K562 (cell line): ENCODE measurements around the gene SOCS7. TPM values are rescaled to one million over a fixed set of nuclear protein-coding genes. Genes with fewer than 3 reads are reported as not detected.

ENCODE experiments used
- DMBX1 ChIP-seq: fragments of 250-450 bp; sonication (Bioruptor Pico); IDR thresholded peaks from 2 replicates; pipeline ENCODE4 v1.8.0; 2022; ENCODE audit warnings: inconsistent platforms, mild to moderate bottlenecking, moderate library complexity, borderline replicate concordance
- E2F3 ChIP-seq: fragments of 250-450 bp; sonication (Bioruptor Pico); IDR thresholded peaks from 2 replicates; pipeline ENCODE4 v1.4.0; 2020; ENCODE audit warnings: mild to moderate bottlenecking
- JUND ChIP-seq, 2 experiments: IDR thresholded peaks; 2 replicates in 1 of 2; 3 replicates in 1 of 2; pipeline ENCODE4 v1.6.1; 2011; ENCODE audit warnings: borderline replicate concordance in 2 of 2, low read depth in 2 of 2, low read length in 2 of 2, improper control_type of control experiment in 1 of 2, missing biosample characterization in 1 of 2, missing genetic modification characterization in 1 of 2, missing genetic modification reagents in 1 of 2
- LEF1 ChIP-seq: fragments of 450-650 bp; IDR thresholded peaks from 2 replicates; pipeline ENCODE4 v1.6.1; 2016; ENCODE audit warnings: mild to moderate bottlenecking
- MED1 ChIP-seq: sonication (generic); formaldehyde crosslinking; IDR thresholded peaks from 2 replicates; pipeline ENCODE4 v1.8.1; 2023; ENCODE audit warnings: missing genetic modification reagents, borderline replicate concordance
- SNIP1 ChIP-seq: fragments of 450-650 bp; IDR thresholded peaks from 2 replicates; pipeline ENCODE4 v1.7.1; 2017; ENCODE audit warnings: low read depth, mild to moderate bottlenecking
- SRSF7 ChIP-seq: fragments of 200-400 bp; formaldehyde crosslinking; optimal IDR thresholded peaks from 2 replicates; pipeline ENCODE3; 2017; ENCODE audit warnings: mild to moderate bottlenecking, low read depth, low read length
- polyA plus RNA-seq, 8 experiments: library from polyadenylated mRNA; depleted of rRNA in 4 of 8; stranded (reverse) in 5 of 8; unstranded in 3 of 8; fragments of >200 nt; fragmentation: Nextera tagmentation in 2 of 8; fragmentation: Illumina TruSeq in 1 of 8; extraction: Ambion mirVana in 2 of 8; extraction: Trizol in 1 of 8; gene quantifications; 2 replicates each; pipeline versions ENCODE4 v1.2.1 to v1.2.3, GENCODE V29; 2011 to 2014; ENCODE audit warnings: inconsistent platforms in 1 of 8, missing spikeins in 1 of 8
- total RNA-seq, 7 experiments: library from RNA; depleted of rRNA in 6 of 7; stranded (reverse); fragments of >200 nt in 6 of 7; fragmentation: Illumina TruSeq in 2 of 7; extraction: Trizol in 2 of 7; gene quantifications; 2 replicates each; pipeline versions ENCODE4 v1.2.1 to v1.2.3, GENCODE V29; 2011 to 2021; ENCODE audit warnings: low replicate concordance in 1 of 7
- TF ChIP-seq, protein P1 (sequence below), 3 experiments: fragments of 200-800 bp in 1 of 3; sonication (Bioruptor generic) in 1 of 3; sonication (generic) in 1 of 3; formaldehyde crosslinking in 1 of 3; IDR thresholded peaks; 2 replicates each; pipeline versions ENCODE4 v1.6.1 to v1.8.0; 2016 to 2022; ENCODE audit warnings: mild to moderate bottlenecking in 2 of 3, missing compliant biosample characterization in 2 of 3, missing genetic modification characterization in 2 of 3, missing genetic modification reagents in 1 of 3
- TF ChIP-seq, protein P2 (sequence below): fragments of 450-650 bp; IDR thresholded peaks from one replicate; pipeline ENCODE4 v1.6.1; 2018; ENCODE audit warnings: mild to moderate bottlenecking, moderate library complexity; ENCODE audit not compliant: partially characterized antibody

Gene SOCS7
- total and polyA plus RNA-seq, 9 of the 15 experiments (the other 6 are each of a cell fraction or from before 2014, with no cell fraction given): 0.94 to 14.5 (median 8.2) TPM

DNA sequence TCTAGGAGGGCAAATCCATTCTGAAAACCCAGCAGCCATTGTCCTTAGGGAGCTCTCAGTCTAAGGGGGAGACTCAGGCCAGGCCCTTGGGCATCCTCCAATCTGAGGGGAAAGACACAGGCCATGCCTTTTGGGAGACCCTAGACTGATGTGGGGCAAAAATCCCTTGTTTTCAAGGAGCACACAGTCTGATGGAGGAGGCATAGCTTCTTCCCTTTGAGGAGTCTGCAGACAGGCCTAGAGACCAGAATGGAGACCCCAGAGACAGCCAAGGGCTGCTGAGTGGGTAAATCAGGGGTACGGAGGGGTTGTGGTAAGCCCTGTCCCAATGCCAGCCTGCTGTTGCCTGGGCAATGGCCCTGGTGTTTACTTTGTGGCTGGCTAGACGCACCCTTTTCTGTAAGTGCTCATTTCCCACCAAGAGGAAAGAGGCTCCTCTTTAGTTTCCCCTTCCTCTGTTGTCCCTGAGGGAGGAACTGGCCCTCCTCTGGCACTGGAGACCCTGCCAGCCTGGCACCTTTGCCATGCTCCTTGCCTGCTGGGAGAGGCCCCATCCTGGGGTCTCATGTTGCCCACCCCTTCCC, 96.0 kb downstream of the SOCS7 start (continued):
- TF ChIP-seq JUND (IDR thresholded peaks at IDR 0.05; ENCODE audit: borderline replicate concordance, low read depth, low read length) (no peak), JUND (tag; IDR thresholded peaks at IDR 0.05; ENCODE audit: borderline replicate concordance, low read depth, low read length) (no peak), SNIP1 (no peak), DMBX1 (CRISPR knock-in tag) (no peak), LEF1 (no peak), MED1 (CRISPR knock-in tag) (no peak), SRSF7 (no peak), E2F3 (no peak)
- TF ChIP-seq, protein P1, sequence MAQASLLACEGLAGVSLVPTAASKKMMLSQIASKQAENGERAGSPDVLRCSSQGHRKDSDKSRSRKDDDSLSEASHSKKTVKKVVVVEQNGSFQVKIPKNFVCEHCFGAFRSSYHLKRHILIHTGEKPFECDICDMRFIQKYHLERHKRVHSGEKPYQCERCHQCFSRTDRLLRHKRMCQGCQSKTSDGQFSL (CRISPR knock-in tag; IDR thresholded peaks at IDR 0.05): no peak
- TF ChIP-seq, protein P1 (tag; IDR thresholded peaks at IDR 0.05): no peak
- TF ChIP-seq, protein P2, sequence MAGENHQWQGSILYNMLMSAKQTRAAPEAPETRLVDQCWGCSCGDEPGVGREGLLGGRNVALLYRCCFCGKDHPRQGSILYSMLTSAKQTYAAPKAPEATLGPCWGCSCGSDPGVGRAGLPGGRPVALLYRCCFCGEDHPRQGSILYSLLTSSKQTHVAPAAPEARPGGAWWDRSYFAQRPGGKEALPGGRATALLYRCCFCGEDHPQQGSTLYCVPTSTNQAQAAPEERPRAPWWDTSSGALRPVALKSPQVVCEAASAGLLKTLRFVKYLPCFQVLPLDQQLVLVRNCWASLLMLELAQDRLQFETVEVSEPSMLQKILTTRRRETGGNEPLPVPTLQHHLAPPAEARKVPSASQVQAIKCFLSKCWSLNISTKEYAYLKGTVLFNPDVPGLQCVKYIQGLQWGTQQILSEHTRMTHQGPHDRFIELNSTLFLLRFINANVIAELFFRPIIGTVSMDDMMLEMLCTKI: no peak
